GM12878 (cell line): ENCODE results near the gene SSPN. TPM values are rescaled to one million over a fixed set of nuclear protein-coding genes. Genes with fewer than 3 reads are reported as not detected.

Experiments used
- ATAC-seq: fragments of 200-7000 bp; cut with Tn5 transposase; 3 replicates; pipeline ENCODE4 v1.9.1; 2020; ENCODE audit warnings: mild to moderate bottlenecking, moderate library complexity
- BruUV-seq: library from RNA; stranded (reverse); fragments of 400-500 nt; replicated peaks from 2 replicates; lab custom pipeline; 2021; lab: Mats Ljungman, UMichigan
- CTCF ChIA-PET: fragments of 300-600 bp; sonication (Branson Sonifier 250); formaldehyde crosslinking; extraction: SDS; loops from one replicate; lab custom pipeline; 2021; ENCODE audit warnings: inconsistent platforms; lab: Yijun Ruan, JAX
- POLR2A ChIA-PET: fragments of 350-600 bp; formaldehyde crosslinking; extraction: SDS; loops from one replicate; lab custom pipeline; 2021; ENCODE audit warnings: inconsistent platforms; lab: Charles Lee
- RAD21 ChIA-PET: fragments of 300-600 bp; sonication (Branson Sonifier 250); formaldehyde crosslinking; loops from one replicate; lab custom pipeline; 2023; ENCODE audit warnings: antibody characterized with exemption; ENCODE audit not compliant: unreplicated experiment; lab: Charles Lee
- SMC1A ChIA-PET: fragments of 300-600 bp; sonication (Branson Sonifier 250); formaldehyde crosslinking; loops from one replicate; lab custom pipeline; 2023; ENCODE audit not compliant: unreplicated experiment, uncharacterized antibody; lab: Charles Lee
- DNase-seq: peaks from one replicate; pipeline ENCODE4 v3.0.0-alpha.2; 2011; ENCODE audit warnings: low read depth, low spot score
- FAIRE-seq: peaks from 3 replicates; lab custom pipeline; 2011; peaks lifted over from hg19 to GRCh38; lab: Jason Lieb, UNC
- H2AFZ ChIP-seq: 2 replicates; pipeline ENCODE4 v1.6.0; 2011; ENCODE audit warnings: low read depth, low read length, control low read depth; ENCODE audit not compliant: control insufficient read depth
- H3K27ac ChIP-seq: 2 replicates; pipeline ENCODE4 v1.5.1; 2011; ENCODE audit warnings: control low read depth; ENCODE audit not compliant: control insufficient read depth, insufficient read depth
- H3K27me3 ChIP-seq, 2 experiments: replicated peaks in 1 of 2; 2 replicates each; pipeline versions ENCODE4 v1.6.0 to v1.6.1; 2011; ENCODE audit warnings: low read length in 1 of 2; ENCODE audit not compliant: control insufficient read depth in 2 of 2, insufficient read depth in 2 of 2
- H3K36me3 ChIP-seq, 2 experiments: 2 replicates each; pipeline ENCODE4 v1.5.1; 2011; ENCODE audit warnings: low read length in 1 of 2; ENCODE audit not compliant: control insufficient read depth in 2 of 2, insufficient read depth in 2 of 2
- H3K4me1 ChIP-seq: 2 replicates; pipeline ENCODE4 v1.6.1; 2011; ENCODE audit warnings: mild to moderate bottlenecking, low read length, moderate library complexity, mixed read lengths; ENCODE audit not compliant: control insufficient read depth, insufficient read depth
- H3K4me2 ChIP-seq: 2 replicates; pipeline ENCODE4 v1.6.0; 2011; ENCODE audit warnings: control low read depth; ENCODE audit not compliant: control insufficient read depth, insufficient read depth
- H3K4me3 ChIP-seq: fragments of 200-600 bp; sonication (generic); 2 replicates; pipeline ENCODE4 v1.5.1; 2016
- H3K79me2 ChIP-seq: 2 replicates; pipeline ENCODE4 v1.6.0; 2011; ENCODE audit warnings: low read length; ENCODE audit not compliant: control insufficient read depth, insufficient read depth
- H3K9ac ChIP-seq: 2 replicates; pipeline ENCODE4 v1.8.0; 2011; ENCODE audit warnings: low read length, control low read depth, mixed read lengths; ENCODE audit not compliant: control insufficient read depth, insufficient read depth
- H3K9me3 ChIP-seq: replicated peaks from 3 replicates; pipeline ENCODE4 v1.5.1; 2011; ENCODE audit warnings: mild to moderate bottlenecking, low read length; ENCODE audit not compliant: control insufficient read depth, insufficient read depth
- H4K20me1 ChIP-seq: 2 replicates; pipeline ENCODE4 v1.6.0; 2011; ENCODE audit not compliant: control insufficient read depth, insufficient read depth
- ATF3 ChIP-seq: IDR thresholded peaks from 2 replicates; pipeline ENCODE4 v1.6.1; 2011; ENCODE audit warnings: low read depth, mild to moderate bottlenecking, low read length, moderate library complexity, borderline replicate concordance; ENCODE audit errors: extremely low read depth
- BHLHE40 ChIP-seq, 2 experiments: fragments of 450-650 bp in 1 of 2; IDR thresholded peaks; 2 replicates each; pipeline ENCODE4 v1.6.1; 2011 to 2017; ENCODE audit warnings: low read depth in 2 of 2, borderline replicate concordance in 1 of 2, improper control_type of control experiment in 1 of 2, low read length in 1 of 2, mild to moderate bottlenecking in 1 of 2
- BMI1 ChIP-seq: fragments of 450-650 bp; IDR thresholded peaks from 2 replicates; pipeline ENCODE4 v1.6.1; 2016; ENCODE audit warnings: mild to moderate bottlenecking, moderate library complexity, borderline replicate concordance
- CEBPZ ChIP-seq: fragments of 150-350 bp; IDR thresholded peaks from 2 replicates; pipeline ENCODE4 v1.6.1; 2016; ENCODE audit warnings: low read depth, low read length
- CREB1 ChIP-seq: IDR thresholded peaks from 2 replicates; pipeline ENCODE4 v1.6.1; 2012; ENCODE audit warnings: low read depth, mild to moderate bottlenecking, inconsistent platforms
- FOS ChIP-seq: IDR thresholded peaks from 3 replicates; pipeline ENCODE4 v1.6.1; 2011; ENCODE audit warnings: borderline replicate concordance; ENCODE audit not compliant: insufficient read length; ENCODE audit errors: extremely low read depth
- REST ChIP-seq: IDR thresholded peaks from 2 replicates; pipeline ENCODE4 v1.6.1; 2012; ENCODE audit warnings: mild to moderate bottlenecking, low read depth, low read length
- SRF ChIP-seq, 2 experiments: IDR thresholded peaks; 2 replicates each; pipeline ENCODE4 v1.6.1; 2011; ENCODE audit warnings: low read depth in 2 of 2, low read length in 2 of 2, mild to moderate bottlenecking in 1 of 2, moderate library complexity in 1 of 2
- USF2 ChIP-seq: IDR thresholded peaks from 2 replicates; pipeline ENCODE4 v1.6.1; 2011; ENCODE audit warnings: low read depth, low read length, improper control_type of control experiment, borderline replicate concordance
- WGBS: methylation state at CpG from one replicate; pipeline ENCODE4 v1.1.6; 2016; ENCODE audit warnings: low lambda C conversion rate; ENCODE audit not compliant: insufficient replicate concordance, insufficient coverage; ENCODE audit errors: missing lambda C conversion rate; 5-methylcytosine and 5-hydroxymethylcytosine counted together
- in situ Hi-C: fragments of 300-500 bp; cut with MboI; formaldehyde crosslinking; loops from 9 replicates; pipeline ENCODE4 v1.14.3; 2018; ENCODE audit warnings: mixed read lengths
- intact Hi-C: fragments of 100-400 bp; cut with micrococcal nuclease; formaldehyde crosslinking; loops from one replicate; pipeline ENCODE4 v1.14.2; 2022; ENCODE audit not compliant: unreplicated experiment
- polyA plus RNA-seq, 11 experiments: library from polyadenylated mRNA; depleted of rRNA in 4 of 11; unstranded in 6 of 11; stranded (reverse) in 5 of 11; fragments of >200 nt; fragmentation: Nextera tagmentation in 4 of 11; fragmentation: Illumina TruSeq in 1 of 11; extraction: Ambion mirVana in 4 of 11; extraction: Trizol in 1 of 11; gene quantifications; 1 replicate in 1 of 11; 2 replicates in 10 of 11; pipeline versions ENCODE4 v1.2.1 to v1.2.3, GENCODE V29; 2011 to 2016; ENCODE audit warnings: inconsistent platforms in 2 of 11, missing spikeins in 2 of 11, low read depth in 1 of 11
- total RNA-seq, 4 experiments: library from RNA; depleted of rRNA in 3 of 4; stranded (reverse); fragments of >200 nt in 3 of 4; fragmentation: Illumina TruSeq in 1 of 4; extraction: Trizol in 1 of 4; gene quantifications; 2 replicates each; pipeline versions ENCODE4 v1.2.1 to v1.2.3, GENCODE V29; 2013 to 2021

The SSPN gene
- total and polyA plus RNA-seq, 10 of the 15 experiments (the other 5 are each of a cell fraction or from before 2014, with no cell fraction given): 0.04 to 0.41 (median 0.28) TPM; not detected in 5

GRCh38 chr12:26246483-26247164, 51.3 kb downstream of the SSPN start:
- in situ Hi-C loops: no loop called here
- TF ChIP-seq ATF3 (no peak), REST (no peak), BMI1 (no peak), BHLHE40 (IDR thresholded peaks at IDR 0.05; ENCODE audit: borderline replicate concordance in 1 of 2, low read depth in 2 of 2, low read length in 1 of 2) (no peak), USF2 (no peak), CREB1 (no peak), CEBPZ (no peak), SRF (IDR thresholded peaks at IDR 0.05; ENCODE audit: low read depth in 2 of 2, low read length in 2 of 2) (no peak), FOS (no peak)
- no peak overlapping the region for H3K4me2 ChIP-seq
- no peaks in the 10 kb centered on the region for H3K79me2 ChIP-seq
- SMC1A ChIA-PET: interaction anchor here (0.8 to 1.7 kb wide), 10 partner anchors 11 to 123 kb away, joined by 3 to 6 read pairs (median 4); partner anchors contain the start of gene SSPN
- no peak overlapping the region for H3K4me3 ChIP-seq
- DNase-seq (no peak), ATAC-seq (peak; percentile 32), FAIRE-seq (no peak)
- H2AFZ ChIP-seq: no peak overlapping the region
- H3K36me3 ChIP-seq: no peaks in the 10 kb centered on the region
- WGBS: 69% methylated on average over 4 of the region's 4 CpGs
- H3K4me1 ChIP-seq: no peaks in the 10 kb centered on the region
- H3K27me3 ChIP-seq: no peaks in the 10 kb centered on the region
- intact Hi-C loops: no loop called here
- BruUV-seq: no TSS peak
- no peaks in the 10 kb centered on the region for H4K20me1 ChIP-seq
- POLR2A ChIA-PET: interaction anchor here (0.8 kb wide), 1 partner anchor 25 kb away, joined by 4 read pairs; no protein-coding TSS in a partner anchor
- CTCF ChIA-PET: interaction anchor here (1.6 kb wide), 1 partner anchor 128 kb away, joined by 7 read pairs; no protein-coding TSS in a partner anchor
- RAD21 ChIA-PET: interaction anchor here (0.7 kb wide), 1 partner anchor 52 kb away, joined by 3 read pairs; no protein-coding TSS in a partner anchor
- H3K9ac ChIP-seq: no peak overlapping the region
- H3K9me3 ChIP-seq: no peaks in the 10 kb centered on the region
- no peak overlapping the region for H3K27ac ChIP-seq
